GM19240 (cell line): Measurements from ENCODE around the gene TMEM250.

Experiments
- DNase-seq: peaks from one replicate; pipeline ENCODE4 v3.0.0; 2011; ENCODE audit warnings: low spot score; ENCODE audit not compliant: insufficient read length

Gene TMEM250

GRCh38 chr9:136147890-136148714 lies 29.4 kb upstream of the TMEM250 start:
- DNase-seq: no peak

GRCh38 chr9:136147038-136147889 lies 28.6 kb upstream of the TMEM250 start:
- DNase-seq: no peak

- DNase-seq: no peak
These were observed 27.7 kb upstream of the TMEM250 start for GRCh38 chr9:136146126-136147037.

DNA sequence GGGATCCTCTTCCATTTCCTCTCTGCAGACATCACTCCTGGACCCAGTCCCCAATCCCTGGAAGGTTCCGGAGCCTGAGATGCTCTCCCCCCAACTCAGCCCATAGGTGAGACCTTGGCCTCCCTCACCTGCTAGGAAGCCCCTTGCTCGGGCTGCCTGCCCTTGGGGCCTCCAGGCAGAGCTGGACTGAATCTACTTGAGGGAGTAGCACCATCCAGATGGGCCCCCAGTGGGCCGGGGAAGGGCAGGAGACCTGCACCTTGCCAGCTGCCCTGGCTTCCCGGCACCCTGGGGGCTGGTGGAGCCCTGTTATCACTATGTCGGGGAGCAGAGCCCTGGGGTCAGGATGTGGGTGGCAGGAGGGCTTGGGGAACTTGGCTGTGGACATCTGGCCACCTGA lies 26.9 kb upstream of the TMEM250 start:
- no peak for DNase-seq

GRCh38 chr9:136144450-136144849 lies 25.8 kb upstream of the TMEM250 start:
- DNase-seq: no peak

DNA sequence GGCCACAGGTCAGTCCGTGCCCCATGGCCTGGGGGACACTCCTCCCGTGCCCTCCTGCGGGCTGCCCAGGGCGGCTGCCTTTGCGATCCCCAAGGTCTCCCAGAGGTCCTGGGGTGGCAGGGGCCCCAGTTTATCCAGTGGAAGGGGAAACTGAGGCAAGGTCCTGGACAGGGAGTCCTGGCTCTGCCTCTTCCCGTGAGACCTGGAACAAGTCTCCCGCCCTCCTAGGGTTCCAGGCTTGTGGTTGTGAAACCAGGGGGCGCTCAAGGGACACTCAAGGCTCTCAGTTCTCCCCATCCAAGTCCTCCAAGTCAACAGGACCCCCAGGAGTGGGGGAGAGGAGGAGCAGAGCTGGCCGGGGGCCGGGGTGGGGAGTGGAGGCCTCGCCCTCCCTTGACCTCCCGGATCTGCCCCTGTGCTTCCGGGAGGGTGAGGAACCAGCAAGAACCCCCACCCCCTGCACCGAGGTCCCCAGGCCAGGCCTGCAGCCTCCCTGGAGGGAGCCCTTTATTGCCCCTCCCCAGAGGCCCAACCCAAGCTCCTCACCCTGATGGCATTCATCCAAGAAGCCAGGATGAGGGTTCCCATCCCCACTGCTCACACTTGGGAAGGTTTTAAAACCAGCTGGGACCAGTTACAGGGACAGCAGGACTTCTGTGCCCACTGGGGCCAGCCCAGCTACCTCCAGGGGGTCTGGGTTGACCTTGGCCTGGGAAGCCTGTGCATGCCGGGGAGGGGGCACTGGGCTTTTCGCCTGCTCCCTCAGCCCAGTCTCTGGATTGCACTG lies 24.7 kb upstream of the TMEM250 start:
- DNase-seq: no peak

- no peak for DNase-seq
These were observed 24.2 kb upstream of the TMEM250 start for GRCh38 chr9:136142859-136143214.

DNA sequence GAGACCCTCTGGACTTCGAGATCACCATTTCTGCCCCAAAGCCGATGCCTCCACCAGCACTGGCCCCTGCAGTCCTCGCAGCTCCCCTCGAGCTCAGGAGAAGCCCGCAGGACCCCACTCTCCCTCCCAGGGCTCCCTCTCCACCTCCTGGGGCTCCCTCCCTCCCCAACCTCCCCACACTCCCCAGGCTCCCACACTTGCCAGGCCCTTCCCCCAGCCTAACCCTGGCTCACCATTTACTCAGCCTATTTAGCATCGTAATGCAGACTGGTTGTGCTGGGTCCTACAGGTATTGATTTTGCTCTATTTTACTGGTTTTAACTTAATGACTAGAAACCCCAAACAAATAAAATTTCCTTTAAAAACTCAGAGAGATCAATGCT lies 23.7 kb upstream of the TMEM250 start:
- DNase-seq: no peak

DNA sequence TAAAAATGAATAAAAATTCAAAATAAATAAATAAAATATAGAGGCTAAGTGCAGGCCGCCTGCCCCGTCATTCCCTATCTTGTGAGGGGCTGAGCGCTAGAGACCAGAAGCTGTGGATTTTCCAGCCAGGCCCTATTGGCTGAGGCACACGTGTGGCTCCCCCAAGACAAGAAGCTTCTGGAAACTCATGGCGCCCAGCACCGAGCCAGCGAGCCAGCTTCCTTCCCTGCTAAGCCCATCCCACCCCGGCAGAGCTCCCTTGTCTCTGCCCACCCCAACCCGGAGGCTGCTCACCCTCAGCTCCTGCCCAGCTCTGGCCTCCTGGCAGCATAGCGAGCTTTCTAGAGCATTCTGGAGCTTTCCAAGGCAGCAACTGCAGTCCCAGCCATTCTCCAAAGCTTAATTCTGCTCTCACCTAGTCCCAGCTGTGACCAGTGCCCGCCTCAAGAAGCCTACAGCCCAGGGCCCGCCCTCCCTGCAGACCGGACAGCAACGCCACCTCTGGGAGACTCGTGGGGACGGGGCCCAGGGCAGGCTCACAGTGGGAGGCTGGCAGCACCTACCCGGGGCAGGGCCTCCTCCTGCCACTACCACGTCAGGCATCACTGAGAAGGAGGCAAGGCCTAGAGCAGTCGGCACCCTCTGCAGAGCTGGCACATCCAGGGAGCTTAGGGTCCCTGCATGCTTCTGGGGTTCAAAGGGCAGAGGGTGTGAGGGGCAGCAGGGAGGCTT lies 23.2 kb upstream of the TMEM250 start:
- no peak for DNase-seq

GRCh38 chr9:136140966-136141365 lies 22.3 kb upstream of the TMEM250 start:
- DNase-seq: no peak

- no peak for DNase-seq
These were observed 21.4 kb upstream of the TMEM250 start for GRCh38 chr9:136140046-136140445.

DNA sequence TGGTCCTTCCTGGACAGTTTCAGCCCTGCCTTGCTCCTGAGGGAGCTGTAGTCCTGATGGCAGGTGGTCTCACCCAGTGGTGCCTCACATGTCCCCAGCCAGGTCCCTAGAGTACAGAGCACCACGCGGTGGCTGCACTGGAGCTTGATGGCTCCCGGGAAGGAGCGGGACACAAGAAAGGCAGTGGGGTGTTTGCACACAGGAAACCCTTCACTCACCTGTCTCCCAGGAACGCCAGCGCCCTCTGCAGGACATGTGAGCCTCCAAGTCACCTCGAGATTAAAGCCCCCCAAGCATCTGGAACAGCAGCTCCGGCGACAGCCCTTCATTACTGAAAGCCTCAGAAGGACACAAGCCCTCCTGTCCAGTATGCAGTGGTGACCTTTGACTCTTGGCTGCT lies 19.9 kb upstream of the TMEM250 start:
- DNase-seq: no peak

DNA sequence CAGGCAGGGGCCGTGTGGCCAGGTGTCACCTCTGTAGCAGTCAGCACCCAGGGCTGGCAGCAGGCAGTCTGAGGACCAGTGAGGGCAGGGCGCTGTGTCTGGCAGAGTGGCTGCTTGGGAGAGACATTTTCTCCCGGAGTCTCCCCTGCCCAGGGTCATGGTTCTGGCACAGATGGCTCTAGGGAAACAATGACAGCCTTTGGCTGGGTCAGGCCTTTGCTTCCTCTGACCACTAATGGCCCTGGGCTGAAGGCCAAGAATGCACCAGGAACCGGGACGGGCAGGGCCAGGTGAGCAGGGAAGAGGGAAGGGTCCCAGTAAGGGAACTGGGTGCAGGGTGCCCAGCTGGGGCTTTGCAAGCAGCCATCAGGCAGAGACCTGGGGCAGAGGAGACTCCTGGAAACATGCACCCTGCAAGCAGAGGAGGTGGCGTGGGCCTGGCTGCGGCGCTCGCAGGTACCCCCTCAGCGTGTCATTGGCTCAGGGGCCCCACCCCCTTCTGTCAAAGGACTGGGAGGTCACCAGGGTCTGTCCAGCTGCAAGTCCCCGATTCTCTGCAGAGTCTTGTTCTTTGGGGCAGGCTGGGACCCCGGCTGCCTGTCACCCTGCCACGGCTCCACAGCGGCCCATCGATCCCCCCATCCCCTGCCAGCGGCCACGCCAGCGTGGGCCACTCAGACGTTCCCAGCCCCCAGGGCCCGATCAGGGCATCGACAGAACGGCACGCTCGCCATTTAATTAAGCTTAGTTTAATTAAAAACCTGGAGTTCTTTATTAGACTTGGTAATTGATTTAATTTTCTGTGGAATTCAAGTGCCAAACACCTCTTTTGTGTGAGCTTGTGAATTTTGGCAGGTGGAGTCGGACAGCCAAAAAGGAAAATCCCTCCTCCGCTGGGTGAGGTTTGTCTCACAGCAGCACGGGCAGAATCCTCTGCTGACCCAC lies 18.9 kb upstream of the TMEM250 start:
- DNase-seq: no peak

DNA sequence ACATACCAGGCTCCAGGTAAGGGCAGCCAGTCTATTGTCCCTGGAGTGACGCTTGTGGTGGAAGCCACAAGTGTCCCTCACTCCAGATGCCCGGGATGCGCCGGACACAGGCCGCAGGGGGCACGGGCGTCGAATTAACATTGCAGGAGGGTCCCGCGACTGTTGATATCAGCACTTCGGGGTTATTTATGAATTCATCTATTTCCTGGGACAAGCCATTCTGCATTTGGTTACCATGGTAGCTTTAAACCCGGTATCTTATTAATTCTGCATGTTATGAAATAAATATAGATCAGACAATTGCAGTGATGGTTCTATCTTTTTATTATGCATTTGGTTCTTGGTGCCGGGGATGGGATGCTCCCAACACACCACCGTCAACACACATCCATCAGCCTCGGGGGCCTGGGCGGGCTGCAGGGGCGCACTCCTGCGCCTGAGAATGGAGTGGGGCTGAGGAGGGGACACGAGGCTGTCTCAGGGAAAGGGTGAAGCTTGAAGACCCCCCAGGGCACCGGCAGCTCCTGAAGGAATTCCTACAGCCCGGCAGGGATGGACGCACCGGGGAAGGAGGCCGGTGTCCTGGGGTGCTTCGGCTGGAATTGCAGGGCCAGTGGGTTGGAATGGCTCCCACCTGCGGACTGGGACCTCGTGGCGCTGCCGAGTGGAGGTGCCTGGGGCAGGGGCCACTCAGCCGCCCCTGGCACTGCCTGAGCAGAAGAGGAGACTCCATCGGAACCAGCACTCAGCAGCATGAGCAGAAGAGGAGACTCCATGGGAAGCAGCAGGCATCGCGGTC lies 17.7 kb upstream of the TMEM250 start:
- no peak for DNase-seq

DNA sequence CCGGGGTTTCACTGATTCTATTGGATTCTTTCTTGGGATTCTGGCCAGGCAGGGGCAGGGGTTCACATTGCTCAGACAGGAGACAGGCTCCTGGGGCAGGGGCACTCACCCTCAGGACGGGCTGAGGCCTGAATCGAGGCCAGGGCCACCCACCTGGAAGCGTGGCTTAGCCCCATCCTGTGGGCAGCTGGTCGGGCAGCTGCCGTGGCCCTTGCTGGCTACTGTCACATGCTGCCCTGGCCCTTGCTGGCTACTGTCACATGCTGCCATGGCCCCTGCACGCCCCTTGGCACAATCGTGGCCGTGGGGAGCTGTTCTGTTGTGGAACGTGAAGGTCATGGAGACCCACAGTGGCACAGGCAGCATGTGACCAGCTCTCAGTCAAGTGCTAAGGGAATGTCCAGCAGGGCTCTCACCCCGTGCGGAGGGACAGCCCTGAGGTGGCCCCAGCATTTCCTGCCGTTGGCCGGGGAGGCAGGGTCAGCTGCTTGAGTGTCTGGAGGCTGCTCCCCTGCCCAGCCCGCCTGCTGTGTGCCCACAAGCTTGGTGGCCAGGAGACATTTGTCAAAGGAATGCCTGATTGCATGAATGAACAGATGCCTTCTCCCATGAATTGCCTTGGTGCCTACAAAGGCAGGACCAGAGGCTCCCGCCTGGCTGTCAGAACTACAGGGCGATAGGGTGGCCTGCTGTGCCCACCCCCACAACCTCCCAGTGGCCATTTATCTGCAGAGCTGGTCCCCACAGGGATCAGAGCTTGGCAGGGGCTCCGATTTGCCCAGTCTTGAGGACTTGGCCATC lies 16.9 kb upstream of the TMEM250 start:
- DNase-seq: no peak

- DNase-seq: no peak
These were observed 15.3 kb upstream of the TMEM250 start for GRCh38 chr9:136133959-136134484.
